ENCODE measurements around the gene ARMC9. TPM values are rescaled to one million over a fixed set of nuclear protein-coding genes. Genes with fewer than 3 reads are reported as not detected.

The ARMC9 gene
- total and polyA plus RNA-seq, 2 donors (not counting 3 experiments of a cell fraction or from before 2014, with no cell fraction given), result 16.4 to 24.2 TPM

- CTCF ChIA-PET, result interaction anchor here (0.9 to 3.3 kb wide), 7 partner anchors 10 to 207 kb away, joined by 3 to 11 read pairs (median 3); no protein-coding TSS in a partner anchor
- POLR2A ChIA-PET, result interaction anchor here (0.8 kb wide), 1 partner anchor 207 kb away, joined by 6 read pairs; no protein-coding TSS in a partner anchor
- dilution Hi-C loops (cut with MboI; ENCODE audit: extremely low pct_ligation_motif_present, low sequenced_read_pairs) (no loop called here), intact Hi-C loops (cut with micrococcal nuclease) (no loop called here)
- Histone ChIP-seq H3K27me3 (ENCODE audit: control insufficient read depth in 2 of 2, insufficient read depth in 2 of 2, low read length in 2 of 2) (no peaks in the 10 kb centered on the region), H3K4me2 (ENCODE audit: insufficient read depth, low read length) (no peak overlapping the region), H3K79me2 (ENCODE audit: control insufficient read depth, insufficient read depth, low read length) (no peaks in the 10 kb centered on the region), H3K4me3 (replicated peaks in 1 of 3; ENCODE audit: insufficient read depth in 1 of 3, low read depth in 1 of 3, low read length in 3 of 3) (no peak overlapping the region), H3K4me1 (ENCODE audit: control insufficient read depth, extremely low read depth, insufficient read depth, low read length) (no peaks in the 10 kb centered on the region), H3K9me3 (replicated peaks; ENCODE audit: control insufficient read depth, insufficient read depth, low read length) (no peaks in the 10 kb centered on the region), H2AFZ (ENCODE audit: low read depth, low read length) (no peak overlapping the region), H3K9me1 (replicated peaks; ENCODE audit: control insufficient read depth, extremely low read depth, insufficient read depth, low read length) (no peaks in the 10 kb centered on the region), H3K9ac (replicated peaks; ENCODE audit: extremely low read depth, insufficient read depth, low read length) (no peak overlapping the region), H4K20me1 (replicated peaks; ENCODE audit: control insufficient read depth, extremely low read depth, insufficient read depth, low read length) (no peaks in the 10 kb centered on the region), H3K27ac (ENCODE audit: insufficient read depth, low read depth, low read length) (no peak overlapping the region), H3K36me3 (ENCODE audit: control insufficient read depth in 2 of 2, extremely low read depth in 1 of 2, insufficient read depth in 2 of 2, low read length in 2 of 2) (no peaks in the 10 kb centered on the region)
- TF ChIP-seq MAX (IDR thresholded peaks at IDR 0.05; ENCODE audit: insufficient read depth, insufficient read length) (no peak), EZH2 (IDR thresholded peaks at IDR 0.05; ENCODE audit: borderline replicate concordance, low read depth, low read length, severe bottlenecking) (no peak), MYC (IDR thresholded peaks at IDR 0.05; ENCODE audit: low read depth, low read length) (no peak), CTCF (IDR thresholded peaks at IDR 0.05; ENCODE audit: extremely low read depth in 1 of 2, insufficient read depth in 1 of 2, low read depth in 1 of 2, low read length in 2 of 2) (no peak), JUN (IDR thresholded peaks at IDR 0.05; ENCODE audit: borderline replicate concordance, insufficient read depth, insufficient read length, low read depth) (no peak), POLR2A (IDR thresholded peaks at IDR 0.05; ENCODE audit: low read depth, low read length) (no peak), POLR2AphosphoS5 (IDR thresholded peaks at IDR 0.05; ENCODE audit: insufficient read depth, low read depth, low read length) (no peak)
- FAIRE-seq (no peak), DNase-seq (ENCODE audit: low read depth, low spot score) (no peak)
- BruUV-seq (replicated peaks), result no TSS peak
These were observed 46.2 kb downstream of the ARMC9 start for GRCh38 chr2:231244382-231245248.

Measured in endothelial cell of umbilical vein (primary cell).